ENCODE data around the gene F2RL3.

Gene F2RL3

GRCh38 chr19:16878181-16878965 is 10.4 kb upstream of the F2RL3 start:
- no peak for TF ChIP-seq CTCF (IDR thresholded peaks at IDR 0.05; ENCODE audit: low read depth, low read length)
- H3K4me3 ChIP-seq (replicated peaks in 1 of 2; ENCODE audit: low read depth in 2 of 2, low read length in 2 of 2): no peak overlapping the region
- no peak for DNase-seq (ENCODE audit: low read depth in 2 of 2)

GRCh38 chr19:16880884-16881554 is 7.8 kb upstream of the F2RL3 start:
- DNase-seq (ENCODE audit: low read depth in 2 of 2): no peak
- no peak overlapping the region for H3K4me3 ChIP-seq (replicated peaks in 1 of 2; ENCODE audit: low read depth in 2 of 2, low read length in 2 of 2)
- TF ChIP-seq CTCF (IDR thresholded peaks at IDR 0.05; ENCODE audit: low read depth, low read length): no peak

GRCh38 chr19:16882146-16882545 is 6.7 kb upstream of the F2RL3 start:
- no peak for TF ChIP-seq CTCF (IDR thresholded peaks at IDR 0.05; ENCODE audit: low read depth, low read length)
- no peak overlapping the region for H3K4me3 ChIP-seq (replicated peaks in 1 of 2; ENCODE audit: low read depth in 2 of 2, low read length in 2 of 2)
- no peak for DNase-seq (ENCODE audit: low read depth in 2 of 2)

- no peak for DNase-seq (ENCODE audit: low read depth in 2 of 2)
- TF ChIP-seq CTCF (IDR thresholded peaks at IDR 0.05; ENCODE audit: low read depth, low read length): no peak
- no peak overlapping the region for H3K4me3 ChIP-seq (replicated peaks in 1 of 2; ENCODE audit: low read depth in 2 of 2, low read length in 2 of 2)
These were observed 5.3 kb upstream of the F2RL3 start for GRCh38 chr19:16883522-16883921.

GRCh38 chr19:16885166-16885565 is 3.6 kb upstream of the F2RL3 start:
- H3K4me3 ChIP-seq (replicated peaks in 1 of 2; ENCODE audit: low read depth in 2 of 2, low read length in 2 of 2): no peak overlapping the region
- TF ChIP-seq CTCF (IDR thresholded peaks at IDR 0.05; ENCODE audit: low read depth, low read length): no peak
- peak; percentile 6 to 13 for DNase-seq (ENCODE audit: low read depth in 2 of 2)

GRCh38 chr19:16886305-16886880 is 2.4 kb upstream of the F2RL3 start:
- H3K4me3 ChIP-seq (replicated peaks in 1 of 2; ENCODE audit: low read depth in 2 of 2, low read length in 2 of 2): no peak overlapping the region
- TF ChIP-seq CTCF (IDR thresholded peaks at IDR 0.05; ENCODE audit: low read depth, low read length): no peak
- peak; percentile 81 to 89 for DNase-seq (ENCODE audit: low read depth in 2 of 2)

Data from cardiac fibroblast (primary cell).